Measurements from ENCODE around the gene ALDH18A1.
A peak's percentile ranks its signal among the peaks of the same experiment; 100 is the strongest.
"Not testable (repeated sequence)": the region's sequence is repeated elsewhere in the genome, so short reads cannot be mapped to it uniquely, and the experiment has no call there.

Gene ALDH18A1

DNA sequence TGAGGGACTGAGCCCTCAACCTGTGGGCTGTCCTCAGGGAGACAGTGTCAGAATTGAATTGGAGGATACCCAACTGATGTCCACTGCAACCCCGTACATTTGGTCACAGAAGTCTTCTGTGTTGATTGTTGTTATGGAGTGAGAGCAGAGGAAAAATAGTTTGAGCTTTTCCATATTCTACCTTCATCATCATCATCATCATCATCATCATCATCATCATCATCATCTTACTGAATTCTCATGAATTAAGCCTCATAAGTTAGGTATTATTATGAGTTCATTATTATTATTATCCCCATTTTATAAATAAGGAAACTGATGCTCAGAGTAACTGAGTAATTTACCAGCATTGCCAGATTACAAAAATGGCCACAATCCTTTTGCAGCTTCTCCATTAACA, 8.4 kb downstream of the ALDH18A1 start:
- DNase-seq, result no peak

DNA sequence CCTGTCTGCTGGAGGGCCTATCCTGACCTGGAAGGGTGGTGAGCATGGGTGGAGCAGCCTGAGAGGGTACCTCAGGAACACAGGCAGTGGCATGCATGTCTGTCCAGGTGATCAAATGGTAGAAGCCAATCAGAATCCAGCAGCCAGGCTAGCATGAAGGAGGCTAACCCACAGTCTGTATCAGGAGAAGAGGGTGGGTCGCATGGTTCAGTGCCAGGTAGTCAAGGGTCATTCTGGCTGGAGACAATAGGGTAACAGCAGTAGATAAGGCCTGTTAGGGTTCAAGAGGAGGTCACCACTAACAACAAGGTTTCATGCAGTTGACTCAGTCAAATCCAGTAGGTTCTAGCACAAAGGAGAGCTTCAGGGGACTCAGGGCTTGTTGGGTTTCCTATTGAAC, 10.4 kb downstream of the ALDH18A1 start:
- no peak for DNase-seq

DNA sequence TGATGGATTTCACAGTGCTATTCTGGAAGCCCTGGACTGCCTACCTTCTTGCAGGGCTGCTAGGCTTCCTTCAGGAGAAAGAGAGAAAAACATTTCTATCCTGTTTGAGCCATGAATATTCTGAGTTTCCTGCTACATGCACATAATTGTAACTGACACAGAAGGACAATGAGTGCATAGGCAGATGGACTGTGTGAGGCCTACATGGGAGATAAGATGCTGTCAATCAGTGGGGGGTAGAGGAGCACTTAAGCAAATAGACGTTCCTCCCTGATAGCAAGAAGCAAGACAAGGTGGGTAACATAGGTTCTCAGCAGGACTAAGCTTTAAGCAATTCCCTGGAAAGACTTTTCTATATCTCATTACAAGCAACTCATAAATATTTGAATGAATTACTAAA, 11.6 kb downstream of the ALDH18A1 start:
- DNase-seq, result no peak

DNA sequence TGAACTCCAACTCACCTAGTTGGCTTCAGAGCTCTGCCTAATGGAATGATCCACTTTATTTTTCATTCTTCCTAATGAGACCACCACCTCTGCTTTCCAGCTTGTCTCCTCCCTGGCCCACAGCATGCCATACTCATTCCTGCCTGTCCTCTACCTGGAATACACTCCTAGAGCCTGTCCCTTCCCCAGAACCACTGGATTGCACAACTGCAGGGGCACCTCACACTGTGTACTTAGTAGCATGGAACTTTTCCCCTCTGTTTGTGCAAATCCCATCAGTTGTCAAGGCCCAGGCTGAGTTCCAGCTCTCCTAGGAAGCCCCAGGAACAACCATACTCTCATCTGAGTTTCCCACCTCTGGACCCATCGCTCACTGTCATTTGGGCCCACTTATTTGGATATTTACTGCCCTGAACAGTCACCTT, 15.6 kb downstream of the ALDH18A1 start:
- DNase-seq, result no peak

DNA sequence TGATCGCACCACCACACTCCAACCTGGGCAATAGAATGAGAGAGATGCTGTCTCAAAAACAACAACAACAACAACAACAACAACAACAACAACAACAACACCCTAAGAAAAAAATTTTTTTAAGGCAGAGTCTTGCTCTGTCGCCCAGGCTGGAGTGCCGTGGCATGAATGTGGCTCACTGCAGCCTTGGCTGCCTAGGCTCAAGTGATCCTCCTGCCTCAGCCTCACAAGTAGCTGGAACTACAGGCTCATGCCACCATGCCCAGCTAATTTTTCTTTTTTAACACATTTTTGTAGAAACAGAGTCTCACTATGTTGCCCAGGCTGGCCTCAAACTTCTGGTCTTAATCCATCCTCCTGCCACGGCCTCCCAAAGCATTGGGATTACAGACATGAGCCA, 18.6 kb downstream of the ALDH18A1 start:
- no peak for DNase-seq

DNA sequence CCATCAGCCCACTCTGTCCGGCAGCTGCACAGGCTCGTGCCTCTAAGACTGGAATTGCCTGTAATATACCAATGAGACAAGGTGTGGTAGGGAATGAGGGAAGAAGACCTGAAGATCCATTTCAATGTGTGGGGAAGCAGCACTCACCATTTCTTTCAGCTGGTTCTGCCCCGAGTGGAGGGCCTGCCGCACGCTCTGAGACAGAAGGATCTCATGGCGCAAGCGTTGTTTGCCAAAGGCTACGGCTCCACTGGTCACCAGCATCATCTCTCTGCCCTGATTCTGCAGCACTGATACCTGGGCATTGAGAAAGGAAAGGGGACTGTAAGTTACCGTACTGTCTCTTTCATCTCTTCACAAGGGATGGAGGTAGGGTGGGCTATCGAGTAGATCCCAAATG, 19.4 kb downstream of the ALDH18A1 start:
- DNase-seq, result no peak

DNA sequence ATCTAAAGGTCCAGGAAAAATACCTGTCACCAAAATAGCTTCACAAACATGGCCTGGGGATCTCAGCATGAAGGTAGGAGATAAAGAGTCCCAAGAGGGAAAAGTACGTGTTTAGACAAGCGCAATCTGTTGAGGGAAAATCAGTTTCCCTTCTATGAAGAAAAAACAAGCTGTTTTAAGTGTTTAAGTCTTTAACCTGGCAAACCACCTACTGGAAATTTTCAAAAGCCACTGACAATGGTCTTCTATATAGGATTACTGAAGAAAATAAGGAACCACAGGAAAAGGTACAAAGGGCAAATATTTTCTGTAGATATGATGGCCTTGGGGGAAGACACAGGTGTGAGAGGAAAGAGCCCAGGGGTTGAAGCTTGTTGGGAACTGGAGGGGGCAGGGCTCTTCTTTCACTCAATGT, 21.2 kb downstream of the ALDH18A1 start:
- DNase-seq, result no peak

DNA sequence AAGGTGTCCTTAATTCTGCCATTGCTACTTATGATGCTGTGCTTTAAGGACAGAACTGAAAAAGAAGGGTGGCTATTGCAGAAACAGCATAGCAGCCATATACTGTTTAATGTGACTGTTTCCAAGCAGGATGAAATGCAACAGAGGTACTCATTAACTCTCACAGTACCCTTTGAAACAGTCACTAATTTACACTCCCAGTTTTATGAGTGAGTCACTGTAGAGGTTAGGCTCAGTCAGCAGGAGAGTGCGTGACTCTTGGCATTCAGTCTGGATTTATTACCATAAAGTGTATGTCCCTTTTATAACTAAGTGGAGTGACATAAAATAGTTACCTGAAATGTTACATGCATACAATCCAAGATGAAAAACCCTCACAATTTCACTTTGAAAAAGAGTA, 27.7 kb downstream of the ALDH18A1 start:
- no peak for DNase-seq

DNA sequence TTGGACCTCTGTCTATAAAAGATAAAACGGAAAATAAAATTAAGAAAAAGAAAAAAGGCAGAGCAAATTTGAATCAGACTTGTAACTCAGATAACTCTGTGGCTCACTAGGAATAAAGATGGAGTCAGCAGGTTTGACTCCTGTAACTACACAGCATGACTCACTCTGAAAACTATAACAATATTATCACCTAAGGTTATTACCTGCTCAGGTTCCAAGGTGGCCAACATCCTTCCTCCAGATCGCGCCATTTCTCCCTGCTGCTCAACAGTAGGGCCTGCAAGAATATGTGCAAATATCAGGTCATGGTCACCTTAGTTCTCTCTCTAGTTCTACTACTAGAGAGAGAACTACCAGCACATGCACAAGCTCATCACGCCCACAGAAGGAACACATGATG, 30.0 kb downstream of the ALDH18A1 start:
- DNase-seq, result no peak

DNA sequence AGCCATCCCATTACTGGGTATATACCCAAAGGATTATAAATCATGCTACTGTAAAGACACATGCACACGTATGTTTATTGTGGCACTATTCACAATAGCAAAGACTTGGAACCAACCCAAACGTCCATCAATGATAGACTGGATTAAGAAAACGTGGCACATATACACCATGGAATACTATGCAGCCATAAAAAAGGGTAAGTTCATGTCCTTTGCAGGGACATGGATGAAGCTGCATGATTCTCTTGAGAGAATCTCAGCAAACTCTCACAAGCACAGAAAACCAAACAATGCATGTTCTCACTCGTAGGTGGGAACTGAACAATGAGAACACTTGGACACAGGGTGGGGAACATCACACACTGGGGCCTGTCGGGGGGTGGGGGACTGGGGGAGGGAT, 36.1 kb downstream of the ALDH18A1 start:
- not testable (repeated sequence) for DNase-seq

DNA sequence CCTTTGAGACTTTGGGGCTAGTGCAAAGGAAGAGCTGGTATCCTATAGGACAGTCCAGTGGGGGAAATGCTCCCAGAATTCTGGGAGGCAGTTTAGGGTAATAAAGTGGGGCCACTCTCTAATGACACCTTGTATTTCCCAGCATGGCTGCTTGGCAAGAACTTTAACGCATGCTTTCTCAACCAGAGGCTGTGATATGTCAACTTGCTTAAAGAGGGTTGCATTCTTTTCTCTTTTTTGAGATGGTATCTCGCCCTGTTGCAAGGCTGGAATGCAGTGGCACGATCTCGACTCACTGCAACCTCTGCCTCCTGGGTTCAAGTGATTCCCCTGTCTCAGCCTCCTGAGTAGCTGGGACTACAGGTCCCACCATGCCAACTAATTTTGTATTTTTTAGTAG, 38.4 kb downstream of the ALDH18A1 start:
- DNase-seq, result no peak

DNA sequence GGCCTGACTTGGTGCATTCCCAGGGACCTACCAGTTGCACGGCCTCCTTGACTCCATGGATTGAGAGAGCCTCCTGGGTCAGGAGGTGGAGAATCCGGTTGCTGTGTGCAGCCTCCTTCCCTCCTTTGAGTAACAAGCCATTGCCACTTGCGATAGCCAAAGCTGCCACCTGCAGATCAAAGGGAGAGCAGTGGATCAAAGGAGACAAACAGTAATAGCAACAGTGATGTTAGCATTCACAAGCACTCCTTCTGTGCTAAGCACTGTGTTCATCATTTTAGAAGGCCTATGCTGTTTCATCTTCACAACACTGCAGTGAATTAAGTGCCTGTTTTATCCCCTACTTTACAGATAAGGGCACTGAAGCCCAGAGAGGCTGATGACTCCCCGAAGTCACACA, 40.1 kb downstream of the ALDH18A1 start:
- no peak for DNase-seq

DNA sequence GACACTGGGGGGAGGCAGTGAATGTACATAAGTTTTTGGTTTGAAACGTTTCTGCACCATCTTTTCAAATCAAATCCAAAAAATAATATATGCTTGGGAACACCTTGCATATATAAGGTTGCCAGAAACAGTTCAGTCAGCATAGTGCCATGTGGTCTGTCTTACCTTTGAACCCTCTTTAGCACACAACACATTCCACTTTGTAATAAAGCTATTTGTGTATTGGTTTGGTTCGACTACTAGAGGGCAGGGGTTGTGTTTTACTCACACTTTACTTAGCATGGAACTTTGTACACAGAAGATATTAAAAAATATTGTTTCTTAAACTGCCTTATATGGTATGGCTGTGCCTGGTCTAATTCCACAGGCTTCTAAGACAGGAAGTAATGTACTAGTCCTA, 43.2 kb downstream of the ALDH18A1 start:
- no peak for DNase-seq

DNA sequence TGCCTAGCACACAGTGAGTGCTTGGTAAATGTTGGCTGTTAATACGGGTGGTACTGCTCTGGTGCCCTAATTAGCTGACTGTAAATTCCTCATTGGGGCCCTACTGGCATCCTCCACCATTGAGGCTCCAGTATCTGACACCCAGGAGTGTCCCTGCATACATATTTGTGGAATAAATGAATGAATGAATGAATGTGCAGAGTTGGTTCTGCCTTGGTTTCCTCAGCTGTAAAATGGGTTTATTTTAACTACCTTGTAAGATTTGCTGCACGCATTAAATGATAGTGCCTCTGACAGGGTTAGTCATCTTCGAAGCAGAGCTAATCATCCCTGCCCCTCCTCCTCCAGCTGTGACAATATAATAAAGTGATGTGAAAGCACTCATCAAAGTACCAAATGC, 45.8 kb downstream of the ALDH18A1 start:
- DNase-seq, result no peak

DNA sequence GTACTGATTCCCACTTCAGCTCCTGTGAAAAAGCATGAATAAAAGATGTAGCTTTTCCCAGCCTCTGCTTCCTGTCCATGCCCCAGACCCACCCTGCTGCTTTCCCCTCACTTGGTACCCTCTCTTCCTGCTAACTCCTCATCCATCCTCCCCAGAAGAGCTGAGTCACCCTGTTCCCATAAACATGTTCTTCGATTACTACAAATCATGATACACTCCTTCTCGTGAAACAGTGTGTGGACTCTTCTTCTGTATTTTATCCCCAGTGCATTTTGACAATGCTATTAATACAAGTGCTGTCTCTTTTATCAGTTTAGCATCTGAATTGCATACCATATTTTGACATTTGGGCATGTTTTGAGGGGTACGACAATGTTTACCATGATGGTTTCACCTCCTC, 49.6 kb downstream of the ALDH18A1 start:
- DNase-seq, result no peak

DNA sequence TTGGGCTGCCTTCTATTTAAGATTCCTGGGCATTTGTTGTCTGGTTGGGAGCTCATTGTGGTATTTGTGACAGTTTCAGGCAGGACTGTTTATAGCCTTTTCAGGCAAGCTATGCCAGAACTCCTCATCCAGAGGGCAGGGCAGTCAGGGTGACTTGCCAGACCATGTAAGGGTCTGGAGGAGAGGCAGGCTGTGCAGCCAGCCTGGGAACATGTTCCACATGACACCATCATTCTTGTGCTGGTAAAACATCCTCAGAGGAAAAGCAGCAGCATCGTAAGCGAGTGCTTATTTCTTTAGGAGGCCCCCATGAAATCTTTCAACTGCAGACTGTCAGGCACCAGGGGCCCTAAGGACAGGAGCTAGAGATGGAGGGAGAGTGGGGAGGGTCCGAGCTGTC, 51.3 kb downstream of the ALDH18A1 start:
- DNase-seq, result no peak

DNA sequence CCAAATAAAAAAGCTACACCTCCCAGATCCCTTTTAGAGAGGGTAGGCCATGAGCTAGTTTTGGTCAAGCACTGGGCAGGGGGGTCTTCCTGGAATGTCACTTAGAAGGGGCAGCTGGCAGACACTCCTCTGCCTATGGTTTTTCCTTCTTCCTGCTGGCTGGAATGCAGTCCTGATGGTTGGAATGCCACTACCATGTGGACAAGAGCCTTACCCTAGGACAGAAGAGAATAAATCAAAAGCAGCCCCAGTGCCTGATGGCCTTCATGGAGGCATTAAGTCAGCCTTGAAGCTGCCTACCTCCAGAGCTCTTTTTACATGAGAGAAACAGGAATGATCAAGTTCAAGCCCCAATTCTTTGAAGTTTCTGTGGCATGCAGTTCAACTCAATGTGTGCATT, 51.9 kb downstream of the ALDH18A1 start:
- DNase-seq, result no peak

DNA sequence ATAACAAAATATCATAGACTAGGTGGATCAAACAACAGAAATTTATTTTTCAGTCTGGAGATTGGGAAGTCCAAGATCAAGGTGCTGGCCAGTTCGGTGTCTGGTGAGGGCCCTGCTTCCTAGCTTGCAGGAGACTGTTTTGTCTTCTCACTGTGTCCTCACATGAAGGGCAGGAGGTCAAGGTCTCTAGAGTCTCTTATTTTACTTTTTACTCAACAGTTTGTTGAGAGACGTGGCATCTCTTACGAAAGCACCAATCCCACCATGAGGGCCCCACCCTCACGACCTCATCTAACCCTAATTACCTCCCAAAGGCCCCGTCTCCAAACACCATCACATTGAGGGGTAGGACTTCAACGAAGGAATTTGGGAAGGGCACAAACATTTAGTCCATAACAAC, 54.1 kb downstream of the ALDH18A1 start:
- no peak for DNase-seq

DNA sequence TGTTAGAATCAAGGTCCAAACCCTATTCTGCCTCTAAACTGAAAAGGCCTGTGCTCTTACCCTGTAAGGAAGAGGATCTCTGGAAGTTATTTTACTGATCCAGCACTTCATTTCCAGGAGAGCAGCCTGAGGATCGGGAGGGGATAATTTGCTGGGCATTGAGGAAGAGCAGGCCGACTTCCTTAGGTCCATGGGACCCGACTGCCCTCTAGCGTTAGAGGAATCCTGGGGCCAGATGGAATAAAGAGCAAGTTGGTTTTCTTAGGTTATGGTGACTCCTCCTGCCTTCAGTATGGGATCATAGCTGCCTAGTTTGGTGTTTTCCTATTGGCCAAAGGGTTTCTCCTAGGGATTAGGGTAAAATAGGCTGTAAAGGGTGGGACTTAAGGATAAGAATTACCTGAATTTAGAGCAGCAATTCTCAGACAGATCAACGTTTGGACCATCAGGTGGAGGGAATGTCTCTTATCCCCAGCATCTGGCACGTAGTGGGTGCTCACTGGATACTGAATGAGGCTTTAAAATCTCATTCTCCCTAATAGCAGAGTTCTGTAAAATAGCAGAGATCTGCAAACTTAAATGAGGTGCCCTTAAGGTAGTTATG, 55.3 kb downstream of the ALDH18A1 start:
- peak; percentile 74 for DNase-seq

DNA sequence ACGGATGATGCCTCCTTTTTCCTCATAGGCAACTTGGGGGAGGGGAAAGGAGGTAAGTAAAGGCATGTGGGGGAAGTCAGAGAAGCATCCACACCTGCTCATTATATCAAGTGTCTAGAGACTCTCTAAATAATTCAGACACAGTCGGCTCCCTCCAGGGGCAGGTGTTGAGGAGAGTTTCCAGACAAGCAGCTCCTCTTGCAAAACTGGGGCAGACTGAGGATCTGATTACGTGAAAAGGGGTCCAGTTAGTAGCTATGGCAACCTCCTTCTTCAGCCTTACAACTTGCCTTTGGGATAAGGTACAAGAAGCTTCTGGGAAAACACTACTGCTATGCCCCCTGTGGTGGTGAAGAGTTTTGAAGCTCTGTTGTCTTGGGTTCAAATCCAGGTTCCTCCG, 56.4 kb downstream of the ALDH18A1 start:
- DNase-seq, result no peak

DNA sequence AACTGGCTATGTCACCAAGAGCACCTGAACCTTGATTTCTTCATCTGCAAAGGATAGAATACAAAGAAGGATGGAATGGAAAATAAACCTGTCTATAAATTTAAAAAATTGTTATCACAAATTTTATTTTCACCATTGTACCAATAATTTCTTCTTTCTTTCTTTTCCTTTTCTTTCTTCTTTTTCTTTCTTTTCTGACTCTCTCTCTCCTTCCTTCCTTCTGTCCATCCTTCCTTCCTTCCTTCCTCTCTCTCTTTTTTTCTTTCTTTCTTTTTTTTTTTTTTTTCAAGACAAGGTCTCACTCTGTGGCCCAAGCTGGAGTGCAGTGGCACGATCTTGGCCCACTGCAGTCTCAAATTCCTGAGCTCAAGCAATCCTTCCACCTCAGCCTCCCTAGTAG, 58.7 kb downstream of the ALDH18A1 start:
- no peak for DNase-seq

DNA sequence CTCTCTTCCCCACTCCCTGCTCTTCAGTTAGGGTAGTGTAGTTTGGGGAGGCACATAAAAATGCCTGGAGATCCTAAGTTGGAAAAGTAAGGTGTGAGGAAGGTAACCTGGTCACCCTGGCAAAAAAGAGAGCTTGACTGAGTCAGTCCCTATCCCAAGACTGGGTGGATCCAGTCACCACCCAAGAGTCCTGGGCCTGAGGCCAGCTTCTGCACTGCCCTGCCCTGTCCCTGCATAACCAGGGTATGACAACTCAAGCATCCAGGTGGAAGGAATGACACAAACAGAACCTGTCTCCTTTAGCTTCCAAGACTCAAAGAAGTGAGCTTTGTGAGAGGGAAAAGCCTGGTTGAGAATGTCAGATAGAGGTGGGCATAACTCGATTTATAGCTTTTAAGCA, 68.5 kb downstream of the ALDH18A1 start:
- no peak for DNase-seq

DNA sequence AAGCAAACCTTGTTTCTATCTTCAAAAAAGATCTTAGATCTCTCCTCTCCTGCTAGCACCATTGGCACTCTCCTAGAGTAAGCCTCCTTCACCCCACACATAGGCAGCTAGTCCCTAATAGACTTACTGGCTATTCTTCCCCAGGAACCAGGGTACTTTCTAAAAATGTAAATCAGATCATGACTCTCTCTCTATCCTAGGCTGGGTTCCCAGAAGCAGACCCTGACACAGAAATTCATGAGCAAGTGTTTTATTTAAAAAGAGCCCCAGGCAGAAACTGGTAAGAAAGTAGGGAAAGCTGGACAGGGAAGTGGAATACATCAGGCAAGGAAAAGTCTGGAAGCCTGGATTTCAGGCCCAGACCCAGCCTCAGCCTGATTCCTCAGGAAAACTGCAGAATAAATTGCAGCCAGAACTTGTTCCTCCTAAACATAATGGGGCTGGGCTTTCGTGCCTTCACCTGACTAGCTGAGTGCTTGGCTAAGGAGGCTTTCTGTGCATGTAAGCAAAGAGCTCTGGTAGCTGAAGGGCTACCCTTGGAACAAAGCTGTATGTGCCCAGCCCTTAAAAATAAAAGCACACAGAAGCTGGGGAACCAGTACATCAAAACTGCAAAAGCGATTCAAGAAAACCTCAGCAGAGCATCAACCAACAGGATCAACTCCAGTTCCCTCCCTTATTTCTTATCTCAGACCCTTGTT, 76.5 kb downstream of the ALDH18A1 start:
- DNase-seq, result no peak

DNA sequence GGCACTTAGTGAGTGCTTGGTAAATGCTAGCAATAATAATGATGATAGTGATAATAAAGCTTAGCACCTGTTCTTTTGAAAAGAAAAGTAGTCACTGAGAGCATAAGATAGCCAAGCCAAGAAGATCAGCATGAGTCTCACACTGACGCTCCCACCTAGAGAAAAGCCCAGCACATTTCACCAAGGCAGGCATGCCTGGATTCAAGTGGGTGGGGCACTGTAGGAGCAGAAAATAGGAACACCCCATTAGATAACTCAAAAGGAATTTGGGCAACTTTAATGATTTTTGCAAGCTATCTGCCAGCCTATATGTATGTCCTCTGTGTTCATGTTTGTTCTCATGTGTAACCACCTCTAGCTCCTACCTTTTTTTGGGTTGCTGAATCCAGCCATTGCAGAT, 77.2 kb downstream of the ALDH18A1 start:
- DNase-seq, result no peak

DNA sequence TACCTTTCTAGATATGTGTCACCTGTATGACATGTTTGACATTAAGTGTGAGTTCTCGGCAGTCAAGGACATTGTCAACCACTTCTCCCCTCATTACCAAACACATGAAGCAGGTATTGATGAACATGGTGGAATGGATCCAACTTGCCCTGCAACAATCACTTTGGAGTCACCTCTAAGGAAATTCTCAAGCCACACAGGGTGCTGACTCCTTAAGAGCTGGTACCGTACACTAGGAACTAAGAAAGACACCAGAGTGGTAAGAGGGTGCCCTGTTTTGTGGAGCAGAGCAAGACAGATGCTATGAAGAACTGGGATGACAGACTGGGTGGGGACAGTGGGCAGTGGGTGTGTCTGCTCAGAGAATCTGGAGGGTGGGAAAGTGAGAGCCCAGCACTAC, 77.9 kb downstream of the ALDH18A1 start:
- DNase-seq, result no peak
